ENCODE results near the gene PM20D1.
"Not testable (repeated sequence)": the region's sequence is repeated elsewhere in the genome, so short reads cannot be mapped to it uniquely, and the experiment has no call there.

The PM20D1 gene

DNA sequence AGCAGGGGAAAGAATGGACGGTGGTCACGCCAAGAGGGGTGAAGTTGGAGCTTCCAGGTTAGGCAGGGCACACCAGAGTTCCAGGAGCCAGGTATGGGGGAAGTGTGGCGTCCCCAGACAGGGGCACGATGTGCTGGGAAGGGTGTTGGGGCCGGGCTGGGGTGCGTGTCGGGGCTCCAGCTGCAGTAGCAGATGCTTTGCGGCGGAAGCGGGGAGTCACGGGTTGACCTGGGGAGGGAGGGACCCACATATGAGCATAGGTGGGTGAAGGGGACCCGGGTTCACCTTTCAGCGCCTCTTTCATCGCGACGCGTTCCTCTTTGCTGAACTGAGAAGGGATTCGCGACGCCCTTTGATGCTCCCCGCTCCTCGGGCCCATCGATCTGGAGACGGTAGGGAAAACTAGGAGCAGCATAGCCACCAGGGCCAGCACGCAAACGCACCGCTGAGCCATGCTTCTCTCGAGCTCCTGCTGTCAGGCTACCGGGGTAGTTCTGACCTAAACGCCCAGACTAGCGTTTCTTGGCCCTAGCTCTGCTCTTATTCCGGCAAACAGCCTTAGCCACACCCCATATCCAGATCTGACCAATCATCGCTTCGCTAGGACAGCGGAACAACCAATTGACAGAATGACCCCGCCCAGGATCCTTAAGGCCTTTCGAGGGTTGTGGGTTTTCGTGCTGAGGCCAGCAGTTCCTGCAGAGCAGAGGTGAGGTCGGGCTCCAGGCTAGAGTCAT is at the start of gene PM20D1:
TSS of gene PM20D1 (minus strand) at position 514 of the 737 bp plus-strand sequence. CDS start at position 454, 60 bp downstream.
- peak; percentile 64 for DNase-seq (ENCODE audit: low read depth)

DNA sequence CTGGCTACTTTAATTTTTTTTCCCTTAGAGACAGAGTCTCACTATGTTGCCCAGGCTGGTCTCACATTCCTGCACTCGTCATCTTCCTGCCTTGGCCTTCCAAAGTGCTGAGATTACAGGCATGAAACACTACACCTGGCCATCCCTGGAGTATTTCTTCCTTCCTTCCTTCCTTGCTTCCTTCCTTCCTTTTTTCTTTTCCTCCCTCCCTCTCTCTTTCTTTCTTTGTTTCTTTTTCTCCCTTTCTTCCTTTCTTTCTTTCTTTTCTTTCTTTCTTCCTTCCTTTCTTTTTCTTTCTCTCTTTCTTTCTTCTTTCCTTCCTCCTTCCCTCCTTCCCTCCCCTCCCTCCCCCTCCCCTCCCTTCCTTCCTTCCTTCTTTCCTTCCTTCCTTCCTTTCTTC is 46.4 kb upstream of the PM20D1 start:
- DNase-seq (ENCODE audit: low read depth), result no peak

GRCh38 chr1:205894119-205894518 is 44.2 kb upstream of the PM20D1 start:
- not testable (repeated sequence) for DNase-seq (ENCODE audit: low read depth)

GRCh38 chr1:205892175-205892574 is 42.2 kb upstream of the PM20D1 start:
- DNase-seq (ENCODE audit: low read depth), result not testable (repeated sequence)

DNA sequence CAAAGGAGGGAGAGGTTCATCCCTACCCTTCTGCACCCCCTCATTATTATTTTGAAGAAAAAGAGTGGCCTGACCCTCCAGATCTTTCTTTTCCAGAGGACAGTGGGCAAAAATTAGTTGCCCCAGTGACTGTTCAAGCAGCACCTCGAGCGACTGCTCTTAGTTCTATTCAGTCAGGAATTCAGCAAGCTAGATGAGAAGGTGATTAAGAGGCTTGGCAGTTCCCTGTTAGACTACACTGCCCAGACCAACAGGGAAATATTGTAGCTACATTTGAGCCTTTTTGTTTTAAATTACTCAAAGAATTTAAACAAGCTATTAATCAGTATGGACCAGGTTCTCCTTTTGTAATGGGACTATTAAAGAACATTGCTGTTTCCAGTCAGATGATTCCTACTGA is 41.5 kb upstream of the PM20D1 start:
- DNase-seq (ENCODE audit: low read depth), result not testable (repeated sequence)

DNA sequence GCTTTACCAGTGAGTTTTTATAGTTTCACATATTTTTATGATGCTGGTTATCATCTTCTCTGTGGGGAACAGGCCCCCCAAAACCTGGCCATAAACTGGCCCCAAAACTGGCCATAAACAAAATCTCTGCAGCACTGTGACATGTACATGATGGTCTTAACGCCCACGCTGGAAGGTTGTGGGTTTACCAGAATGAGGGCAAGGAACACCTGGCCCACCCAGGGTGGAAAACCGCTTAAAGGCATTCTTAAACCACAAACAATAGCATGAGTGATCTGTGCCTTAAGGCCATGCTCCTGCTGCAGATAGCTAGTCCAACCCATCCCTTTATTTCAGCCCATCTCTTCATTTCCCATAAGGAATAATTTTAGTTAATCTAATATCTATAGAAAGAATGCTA is 40.7 kb upstream of the PM20D1 start:
- not testable (repeated sequence) for DNase-seq (ENCODE audit: low read depth)

DNA sequence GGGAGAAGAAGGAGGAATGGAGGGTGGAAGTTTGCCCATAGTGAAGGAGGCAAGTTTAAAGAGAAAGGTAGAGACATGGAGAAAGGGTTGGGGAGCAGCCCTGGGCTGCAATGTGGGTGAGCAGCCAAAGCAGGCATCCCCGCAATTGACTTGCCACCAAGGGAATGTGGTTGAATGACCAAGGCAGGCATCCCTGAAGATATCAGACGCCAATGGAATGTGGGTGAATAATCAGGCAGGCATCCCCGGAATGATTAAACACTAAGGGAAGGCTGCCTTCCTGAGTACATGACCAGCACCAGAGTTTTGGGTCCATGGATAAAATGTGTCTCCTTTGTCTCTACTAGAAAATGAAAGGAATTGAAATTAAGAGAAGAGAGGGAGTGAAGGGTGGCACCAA is 39.8 kb upstream of the PM20D1 start:
- DNase-seq (ENCODE audit: low read depth), result not testable (repeated sequence)

DNA sequence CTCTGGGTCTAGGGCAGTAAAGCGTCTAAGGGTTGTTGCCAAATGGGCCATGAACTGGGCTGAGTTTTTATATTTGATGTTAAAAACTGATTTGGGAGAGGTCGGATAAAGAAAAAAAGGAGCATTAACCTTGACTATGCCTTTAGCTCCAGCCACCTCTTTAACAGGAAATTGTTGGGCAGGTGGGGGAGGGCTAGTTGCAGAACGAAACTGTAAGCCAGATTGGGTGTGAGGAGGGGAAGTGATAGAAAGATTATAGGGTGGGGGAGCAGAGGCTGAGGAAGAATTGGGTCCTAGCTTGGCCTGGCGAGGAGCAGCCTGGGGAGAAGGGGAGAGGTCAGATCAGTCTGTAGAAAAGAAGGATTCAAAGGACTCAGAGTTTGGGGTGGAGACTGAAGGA is 39.1 kb upstream of the PM20D1 start:
- DNase-seq (ENCODE audit: low read depth), result not testable (repeated sequence)

GRCh38 chr1:205883792-205884191 is 33.9 kb upstream of the PM20D1 start:
- DNase-seq (ENCODE audit: low read depth), result no peak

DNA sequence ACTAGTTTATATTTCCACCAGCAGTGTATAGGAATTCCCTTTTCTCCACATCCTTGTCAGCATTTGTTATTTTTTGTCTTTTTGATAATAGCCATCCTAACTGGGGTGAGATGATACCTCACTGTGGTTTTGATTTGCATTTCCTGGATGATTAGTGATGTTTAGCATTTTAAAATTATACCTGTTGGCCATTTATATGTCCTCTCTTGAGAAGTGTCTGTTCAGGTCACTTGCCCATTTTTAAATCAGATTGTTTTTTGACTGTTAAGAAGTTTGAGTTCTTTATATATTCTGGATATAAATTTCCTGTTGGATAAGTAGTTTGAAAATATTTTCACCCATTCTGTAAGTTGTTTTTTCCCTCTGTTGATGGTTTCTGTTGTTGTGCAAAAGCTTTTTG is 31.0 kb upstream of the PM20D1 start:
- DNase-seq (ENCODE audit: low read depth), result no peak

DNA sequence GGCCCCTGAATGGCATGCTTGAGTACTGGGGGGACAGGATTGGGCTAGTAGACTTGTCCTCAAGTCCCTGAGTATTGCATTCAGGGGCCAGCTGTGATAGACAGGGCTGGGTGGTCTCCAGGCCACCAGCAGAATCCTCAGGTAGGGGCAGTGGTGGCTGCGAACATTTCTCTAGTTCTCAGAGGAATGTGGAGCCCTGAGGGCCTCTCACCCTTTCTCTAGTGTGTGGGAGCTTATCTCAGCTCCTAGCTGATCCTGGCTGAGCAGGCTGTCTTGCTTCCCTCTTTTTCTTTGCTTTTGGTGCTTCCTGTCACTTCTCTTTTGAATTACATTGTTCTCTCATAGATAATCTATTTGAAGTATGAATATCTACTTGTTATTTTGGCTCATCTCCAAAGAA is 30.0 kb upstream of the PM20D1 start:
- no peak for DNase-seq (ENCODE audit: low read depth)

DNA sequence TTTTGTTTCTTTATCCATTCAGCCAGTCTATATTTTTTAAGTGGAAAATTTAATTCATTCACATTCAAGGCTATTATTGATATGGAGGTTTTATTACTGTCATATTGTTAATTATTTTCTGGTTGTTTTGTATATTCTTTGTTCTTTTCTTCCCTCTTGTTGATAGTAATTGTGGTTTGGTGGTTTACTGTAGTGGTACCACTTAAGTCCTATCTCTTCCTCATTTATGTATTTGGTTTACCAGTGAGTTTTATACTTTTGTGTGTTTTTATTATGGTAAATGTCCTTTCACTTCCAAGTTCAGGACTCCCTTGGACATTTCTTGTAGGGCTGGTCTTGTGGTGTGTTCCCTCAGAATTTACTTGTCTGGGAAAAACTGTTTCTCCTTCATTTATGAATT is 28.1 kb upstream of the PM20D1 start:
- DNase-seq (ENCODE audit: low read depth), result no peak

DNA sequence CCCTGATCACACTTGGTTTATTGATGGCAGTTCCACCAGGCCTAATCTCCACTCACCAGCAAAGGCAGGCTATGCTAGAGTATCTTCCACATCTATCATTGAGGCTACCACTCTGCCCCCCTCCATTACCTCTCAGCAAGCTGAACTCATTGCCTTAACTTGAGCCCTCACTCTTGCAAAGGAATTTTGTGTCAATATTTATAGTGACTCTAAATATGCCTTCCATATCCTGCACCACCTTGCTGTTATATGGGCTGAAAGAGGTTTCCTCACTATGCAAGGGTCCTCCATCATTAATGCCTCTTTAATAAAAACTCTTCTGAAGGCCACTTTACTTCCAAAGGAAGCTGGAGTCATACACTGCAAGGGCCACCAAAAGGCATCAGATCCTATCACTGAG is 23.2 kb upstream of the PM20D1 start:
- DNase-seq (ENCODE audit: low read depth), result not testable (repeated sequence)

DNA sequence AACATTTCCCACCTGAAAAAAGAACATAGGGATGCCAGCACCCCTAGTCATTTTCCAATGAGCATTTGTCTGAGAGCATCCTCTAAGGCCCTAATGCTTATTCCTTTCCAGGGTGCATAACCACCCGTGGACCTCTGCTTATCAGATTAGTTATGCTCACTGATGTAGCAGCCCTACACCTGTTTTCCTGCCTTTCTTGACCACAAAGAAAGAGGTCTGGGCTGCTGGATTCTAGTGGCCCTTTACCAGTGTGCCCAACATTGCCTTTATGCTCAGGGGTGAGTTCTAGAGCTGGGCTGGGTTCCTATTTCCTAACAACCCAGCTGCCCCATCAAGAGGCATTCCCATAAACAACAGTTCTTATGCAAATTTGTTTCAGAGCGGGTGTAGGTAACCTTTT is 20.3 kb upstream of the PM20D1 start:
- no peak for DNase-seq (ENCODE audit: low read depth)

- DNase-seq (ENCODE audit: low read depth), result no peak
These were observed 11.6 kb upstream of the PM20D1 start for GRCh38 chr1:205861540-205861939.

DNA sequence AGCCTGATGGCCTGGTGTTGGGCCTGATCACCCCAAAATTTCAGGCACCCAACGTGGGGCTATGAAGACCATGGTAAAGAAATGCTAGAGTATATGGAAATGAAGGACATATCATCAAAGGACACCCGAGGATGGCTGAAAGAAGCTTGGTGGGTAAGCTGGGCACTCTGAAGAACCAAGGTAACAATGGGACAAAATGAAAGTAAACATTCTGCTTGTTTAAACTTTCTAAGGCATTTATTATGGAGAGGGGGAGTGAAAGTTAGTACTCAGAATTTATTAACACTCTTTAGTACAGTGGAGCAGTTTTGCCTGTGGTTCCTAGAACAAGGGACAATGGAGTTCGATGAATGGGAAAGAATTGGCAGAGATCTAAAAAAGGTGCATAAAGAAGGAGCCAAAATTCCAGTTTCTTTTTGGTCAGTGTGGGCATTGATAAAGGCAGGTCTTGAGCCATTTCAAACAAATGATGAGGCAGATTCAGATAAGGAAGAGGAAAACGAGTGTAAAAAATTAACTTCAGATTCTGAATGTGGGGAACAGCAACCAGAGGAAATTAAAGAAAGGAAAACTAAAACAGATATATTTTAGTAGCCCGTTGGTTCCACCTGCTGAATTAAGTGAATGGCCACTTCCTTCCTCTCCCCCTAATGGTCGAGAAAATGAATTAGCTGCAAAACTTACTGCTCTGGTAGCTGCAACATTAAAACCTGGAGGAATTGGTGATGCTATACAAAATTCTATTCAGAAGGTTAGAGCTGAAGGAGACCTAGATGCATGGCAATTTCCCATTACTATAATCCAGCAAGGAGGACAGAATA is 8.4 kb upstream of the PM20D1 start:
- no peak for DNase-seq (ENCODE audit: low read depth)

- DNase-seq (ENCODE audit: low read depth), result not testable (repeated sequence)
These were observed 7.6 kb upstream of the PM20D1 start for GRCh38 chr1:205857501-205857900.

DNA sequence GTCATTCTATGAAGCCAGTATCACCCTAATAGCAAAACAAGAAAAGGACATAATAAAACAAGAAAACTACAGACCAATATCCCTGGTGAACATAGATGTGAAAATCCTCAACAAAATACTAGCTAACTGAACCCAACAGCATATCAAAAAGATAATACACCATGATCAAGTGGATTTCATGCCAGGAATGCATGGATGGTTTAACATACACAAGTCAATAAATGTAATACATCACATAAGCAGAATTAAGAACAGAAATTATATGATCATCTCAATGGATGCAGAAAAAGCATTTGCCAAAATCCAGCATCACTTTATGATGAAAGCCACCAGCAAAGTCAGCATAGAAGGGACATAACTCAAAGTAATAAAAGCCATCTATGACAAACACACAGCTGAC is 6.5 kb upstream of the PM20D1 start:
- no peak for DNase-seq (ENCODE audit: low read depth)

DNA sequence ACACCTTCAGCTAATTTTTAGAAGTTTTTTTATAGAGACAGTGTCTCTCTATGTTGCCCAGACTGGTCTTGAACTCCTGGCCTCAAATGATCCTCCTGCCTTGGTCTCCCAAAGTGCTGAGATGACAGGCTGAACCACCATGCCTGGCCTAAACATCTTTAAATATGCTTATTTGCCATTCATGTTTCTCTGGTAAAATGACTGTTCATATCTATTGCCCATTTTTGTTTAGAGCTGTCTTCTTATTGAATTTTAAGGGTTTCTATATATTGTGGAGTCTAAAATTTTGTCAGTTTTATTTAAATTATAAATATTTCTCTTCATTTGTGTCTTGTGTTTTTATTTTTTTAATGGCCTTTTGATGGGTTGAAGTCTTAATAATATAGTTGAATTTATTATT is 3.0 kb upstream of the PM20D1 start:
- no peak for DNase-seq (ENCODE audit: low read depth)

- no peak for DNase-seq (ENCODE audit: low read depth)
These were observed 2.1 kb upstream of the PM20D1 start for GRCh38 chr1:205851993-205852392.

- no peak for DNase-seq (ENCODE audit: low read depth)
These were observed 6.7 kb downstream of the PM20D1 start for GRCh38 chr1:205843036-205843859.

DNA sequence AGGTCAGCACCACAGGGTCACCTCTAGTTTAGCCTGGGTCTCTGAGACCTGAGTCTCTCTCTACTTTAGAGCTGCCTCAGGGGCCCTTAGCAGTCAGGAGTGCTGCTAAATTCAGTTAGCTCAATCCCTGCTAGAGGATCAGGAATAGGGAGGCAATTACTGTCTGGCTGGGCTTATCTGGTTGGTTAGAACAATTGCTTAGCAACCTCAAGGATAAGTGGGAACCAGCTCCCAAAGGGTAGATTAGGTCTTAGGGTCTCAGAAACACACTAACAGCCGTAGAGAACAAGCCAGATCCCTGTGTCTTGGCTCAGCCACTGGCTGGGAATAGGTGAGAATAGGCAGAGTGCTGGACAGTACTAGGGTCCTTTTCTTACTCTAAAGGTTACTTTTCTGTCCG is 7.7 kb downstream of the PM20D1 start:
- DNase-seq (ENCODE audit: low read depth), result no peak
